Glomerular visceral epithelial cell (primary cell): ENCODE measurements around the gene ZNF367.

Experiments
- DNase-seq: peaks from one replicate; pipeline ENCODE4 v3.0.0-alpha.2; 2016; ENCODE audit errors: extremely low spot score

ZNF367 gene

GRCh38 chr9:96436456-96437126, 18.4 kb upstream of the ZNF367 start:
- DNase-seq = no peak

DNA sequence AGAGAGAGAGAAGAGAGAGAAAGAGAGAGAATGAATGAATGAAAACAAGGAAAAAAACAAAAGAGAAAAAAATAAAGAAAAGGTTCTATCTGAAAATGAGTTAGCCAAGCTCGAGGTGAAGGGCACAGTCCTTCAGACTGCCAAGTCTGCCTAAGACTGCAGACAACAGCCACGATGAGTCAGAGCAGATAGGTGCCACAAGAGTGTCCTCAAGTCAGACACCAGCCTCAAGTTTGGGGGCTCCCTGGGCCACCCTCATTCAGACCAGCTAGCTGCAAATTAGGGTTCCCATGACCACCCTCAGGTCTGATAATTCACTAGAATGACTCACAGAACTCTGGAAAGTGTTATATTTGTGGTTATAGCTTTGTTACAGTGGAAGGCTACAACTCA, 17.9 kb upstream of the ZNF367 start:
- DNase-seq = peak; percentile 25

DNA sequence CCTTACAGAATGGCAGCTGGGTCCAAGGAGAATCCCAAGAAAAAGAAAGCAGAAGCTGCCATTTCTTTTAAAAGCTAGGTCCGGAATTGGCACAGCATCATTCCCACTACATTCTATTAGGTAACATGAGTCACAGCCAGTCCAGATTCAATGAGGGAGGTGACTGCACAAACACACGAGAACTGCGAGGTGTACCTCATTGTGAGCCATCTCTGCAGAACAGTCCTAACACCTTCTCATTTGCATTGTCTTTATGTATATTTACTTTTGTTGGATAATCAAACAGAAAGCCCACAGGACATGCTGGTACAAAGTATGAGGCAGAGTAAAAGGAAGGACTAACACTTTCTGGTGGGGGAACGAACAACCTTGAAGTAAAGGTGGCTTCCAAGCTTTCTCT, 17.2 kb upstream of the ZNF367 start:
- DNase-seq = no peak

DNA sequence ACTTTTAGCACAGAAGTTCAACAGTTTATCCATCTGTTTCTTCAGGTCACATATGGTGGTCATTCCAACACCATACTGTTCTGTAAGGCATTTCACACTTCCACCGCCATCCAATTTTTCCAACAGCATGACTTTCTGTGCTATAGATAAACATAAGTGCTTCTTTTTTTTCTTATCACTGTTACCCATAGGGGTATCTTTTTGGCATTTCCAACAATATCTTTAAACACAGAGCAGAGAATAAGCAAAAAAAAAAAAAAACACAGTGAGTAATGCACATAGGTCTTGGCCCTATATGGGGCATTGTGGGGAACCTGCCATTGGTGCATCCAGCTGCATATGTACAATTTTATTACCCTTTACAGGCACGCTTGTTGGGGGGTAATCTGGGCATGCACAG, 12.2 kb upstream of the ZNF367 start:
- no peak for DNase-seq

DNA sequence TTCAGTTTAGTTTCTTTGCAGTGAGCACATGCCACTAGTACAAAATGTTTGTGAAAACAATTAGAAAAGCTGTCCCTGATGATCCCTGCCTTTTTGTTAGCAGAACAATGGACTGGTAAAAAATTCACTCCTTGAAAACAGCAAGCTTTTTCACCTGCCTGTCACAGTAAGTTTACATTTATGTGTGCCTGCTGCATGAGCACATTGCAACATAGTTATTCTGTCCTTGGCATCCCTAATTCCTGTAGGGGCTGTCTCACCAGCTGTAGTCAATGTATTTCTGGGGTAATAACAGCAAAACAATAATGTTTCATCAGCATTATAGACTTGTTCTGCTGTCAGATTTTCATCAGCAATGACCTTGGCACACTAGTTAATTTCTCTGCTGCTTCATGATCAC, 11.6 kb upstream of the ZNF367 start:
- DNase-seq = no peak

- DNase-seq = no peak
Observed at GRCh38 chr9:96425500-96426169, 7.5 kb upstream of the ZNF367 start.

DNA sequence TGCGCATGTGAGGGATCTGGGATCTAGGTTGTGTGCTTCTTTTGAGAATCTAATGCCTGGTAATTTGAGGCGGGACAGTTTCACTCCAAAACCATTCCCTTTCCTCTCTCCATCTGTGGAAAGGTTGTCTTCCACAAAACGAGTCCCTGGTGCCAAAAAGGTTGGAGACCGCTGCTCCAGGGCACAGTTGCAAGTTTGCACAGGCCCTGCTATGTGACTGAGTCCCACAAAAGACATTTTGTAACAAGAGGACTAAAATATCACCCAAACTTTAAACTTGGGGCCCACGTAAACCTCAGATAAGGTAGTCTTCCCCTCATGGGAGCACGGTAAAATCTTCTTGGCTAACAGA, 5.8 kb upstream of the ZNF367 start:
- no peak for DNase-seq

GRCh38 chr9:96423322-96423984, 5.3 kb upstream of the ZNF367 start:
- no peak for DNase-seq

- DNase-seq = peak; percentile 98
Observed at GRCh38 chr9:96420468-96421219, 2.5 kb upstream of the ZNF367 start.

GRCh38 chr9:96419691-96419969, 1.5 kb upstream of the ZNF367 start:
- DNase-seq = no peak

GRCh38 chr9:96418920-96419690, 935 bp upstream of the ZNF367 start:
- peak; percentile 83 for DNase-seq

GRCh38 chr9:96417661-96418082, 498 bp downstream of the ZNF367 start:
- no peak for DNase-seq

GRCh38 chr9:96417051-96417586, 1.1 kb downstream of the ZNF367 start:
- DNase-seq = peak; percentile 88

GRCh38 chr9:96413302-96414221, 4.6 kb downstream of the ZNF367 start:
- no peak for DNase-seq

DNA sequence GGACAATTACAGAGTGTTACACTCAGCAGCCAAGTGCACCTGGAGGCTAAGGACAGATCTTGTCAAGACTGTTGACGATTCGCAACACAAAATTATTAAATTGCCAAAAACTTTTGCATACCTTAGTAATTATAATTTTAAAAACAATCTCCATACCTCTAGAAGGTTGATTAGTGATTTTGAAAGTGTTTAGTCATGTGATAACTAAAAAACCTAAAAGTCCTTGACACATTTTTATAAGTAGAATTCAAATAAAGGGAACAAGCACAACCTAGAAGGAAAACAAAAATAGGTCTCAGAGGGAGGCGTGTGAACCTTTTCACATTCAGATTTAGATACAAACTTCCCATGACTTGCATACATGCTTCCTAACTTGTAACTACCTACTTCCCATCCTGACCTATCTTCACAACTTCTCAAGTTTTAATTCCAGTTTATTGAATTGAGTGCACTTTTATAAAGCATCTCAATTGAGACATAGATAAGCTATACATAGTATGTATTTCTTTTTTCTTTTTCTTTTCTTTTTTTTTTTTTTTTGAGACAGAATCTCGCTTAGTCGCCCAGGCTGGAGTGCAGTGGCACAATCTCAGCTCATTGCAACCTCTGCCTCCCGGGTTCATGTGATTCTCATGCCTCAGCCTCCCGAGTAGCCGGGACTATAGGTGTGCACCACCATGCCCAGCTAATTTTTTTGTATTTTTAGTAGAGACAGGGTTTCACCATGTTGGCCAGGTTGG, 5.8 kb downstream of the ZNF367 start:
- DNase-seq = no peak

- no peak for DNase-seq
Observed at GRCh38 chr9:96411129-96411838, 6.9 kb downstream of the ZNF367 start.

DNA sequence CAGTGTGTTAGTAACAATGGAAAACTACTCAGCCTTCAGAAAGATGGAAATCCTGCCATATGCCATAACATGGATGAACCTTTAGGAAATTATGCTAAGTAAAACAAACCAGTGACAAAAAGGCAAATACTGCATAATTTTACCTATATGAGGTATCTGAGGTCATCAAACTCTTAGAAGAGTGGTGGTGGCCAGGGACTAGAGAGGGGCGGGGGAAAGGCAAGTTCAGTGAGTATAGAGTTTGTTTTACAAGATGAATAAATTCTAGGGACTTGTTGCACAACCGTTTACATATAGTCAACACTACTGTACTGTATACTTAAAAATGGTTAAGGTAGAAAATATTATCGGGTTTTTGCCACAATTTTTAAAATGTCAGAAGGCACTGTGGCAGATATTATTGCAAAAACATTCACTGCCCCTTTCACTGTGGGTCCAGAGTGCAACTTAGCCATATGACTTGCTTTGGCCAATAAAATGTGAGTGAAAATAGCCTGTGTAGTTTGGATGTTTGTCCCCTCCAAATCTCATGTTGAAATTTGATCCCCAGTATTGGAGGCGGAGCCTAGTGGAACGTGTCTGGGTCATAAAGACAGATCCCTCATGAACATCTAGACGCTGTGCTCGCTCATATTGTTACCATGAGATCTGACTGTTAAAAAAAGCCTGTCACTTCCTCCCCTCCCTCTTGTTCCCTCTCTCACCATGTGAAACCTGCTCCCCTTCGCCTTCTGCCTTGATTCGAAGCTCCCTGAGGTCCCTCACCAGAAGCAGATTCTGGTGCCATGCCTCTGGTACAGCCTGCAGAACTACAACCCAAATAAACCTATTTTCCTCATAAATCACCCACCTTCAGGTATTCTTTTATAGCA, 9.5 kb downstream of the ZNF367 start:
- DNase-seq = no peak
